IPS-NIHi11 (cell line): Measurements from ENCODE around the gene SNRK.
"Not testable (repeated sequence)": the region's sequence is repeated elsewhere in the genome, so short reads cannot be mapped to it uniquely, and the experiment has no call there.

ENCODE experiments used
- DNase-seq: peaks from one replicate; pipeline ENCODE4 v3.0.0; 2012; ENCODE audit warnings: mixed read lengths, low spot score

The SNRK gene

GRCh38 chr3:43346978-43347749 lies 60.8 kb downstream of the SNRK start:
- DNase-seq = no peak

GRCh38 chr3:43347774-43348173 lies 61.4 kb downstream of the SNRK start:
- no peak for DNase-seq

- DNase-seq = no peak
These were observed 62.0 kb downstream of the SNRK start for GRCh38 chr3:43348350-43348749.

- DNase-seq = no peak
These were observed 62.7 kb downstream of the SNRK start for GRCh38 chr3:43348852-43349574.

GRCh38 chr3:43349716-43350115 lies 63.4 kb downstream of the SNRK start:
- no peak for DNase-seq

- DNase-seq = no peak
These were observed 67.1 kb downstream of the SNRK start for GRCh38 chr3:43353393-43353792.

GRCh38 chr3:43353923-43354670 lies 67.8 kb downstream of the SNRK start:
- no peak for DNase-seq

GRCh38 chr3:43356033-43356432 lies 69.7 kb downstream of the SNRK start:
- DNase-seq = not testable (repeated sequence)

GRCh38 chr3:43361077-43361476 lies 74.7 kb downstream of the SNRK start:
- no peak for DNase-seq

GRCh38 chr3:43362183-43362582 lies 75.8 kb downstream of the SNRK start:
- DNase-seq = no peak

GRCh38 chr3:43362961-43363360 lies 76.6 kb downstream of the SNRK start:
- no peak for DNase-seq

- no peak for DNase-seq
These were observed 77.4 kb downstream of the SNRK start for GRCh38 chr3:43363621-43364266.

- DNase-seq = no peak
These were observed 78.2 kb downstream of the SNRK start for GRCh38 chr3:43364494-43364893.

GRCh38 chr3:43364926-43365325 lies 78.6 kb downstream of the SNRK start:
- DNase-seq = no peak

- DNase-seq = no peak
These were observed 79.4 kb downstream of the SNRK start for GRCh38 chr3:43365601-43366305.

GRCh38 chr3:43366481-43366880 lies 80.1 kb downstream of the SNRK start:
- no peak for DNase-seq

GRCh38 chr3:43366885-43367284 lies 80.5 kb downstream of the SNRK start:
- DNase-seq = no peak

GRCh38 chr3:43369404-43370292 lies 83.3 kb downstream of the SNRK start:
- no peak for DNase-seq

GRCh38 chr3:43370293-43370980 lies 84.1 kb downstream of the SNRK start:
- DNase-seq = no peak

- no peak for DNase-seq
These were observed 85.2 kb downstream of the SNRK start for GRCh38 chr3:43371494-43371893.
